NCI-H146 (cell line): ENCODE results near the gene SLMAP.
"Not testable (repeated sequence)": the region's sequence is repeated elsewhere in the genome, so short reads cannot be mapped to it uniquely, and the experiment has no call there.

Source experiments
- DNase-seq: peaks from one replicate; lab custom pipeline; 2025; lab: John Stamatoyannopoulos, UW

SLMAP gene

DNA sequence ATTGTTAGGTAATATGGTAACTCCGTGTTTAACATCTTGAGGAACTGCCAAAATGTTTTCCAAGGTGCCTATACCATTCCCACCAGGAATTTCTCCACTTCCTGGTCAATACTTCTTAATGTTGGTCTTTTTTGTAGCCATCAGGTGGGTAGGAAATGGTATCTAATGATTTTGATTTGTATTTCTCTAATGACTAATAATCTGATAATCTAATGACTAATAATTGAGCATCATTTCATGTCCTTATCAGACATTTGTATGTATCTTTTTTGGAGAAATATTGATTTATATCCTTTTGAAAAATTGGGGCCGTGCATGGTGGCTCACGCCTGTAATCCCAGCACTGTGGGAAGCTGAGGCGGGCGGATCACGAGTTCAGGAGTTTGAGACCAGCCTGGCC, 38.8 kb downstream of the SLMAP start:
- no peak for DNase-seq

DNA sequence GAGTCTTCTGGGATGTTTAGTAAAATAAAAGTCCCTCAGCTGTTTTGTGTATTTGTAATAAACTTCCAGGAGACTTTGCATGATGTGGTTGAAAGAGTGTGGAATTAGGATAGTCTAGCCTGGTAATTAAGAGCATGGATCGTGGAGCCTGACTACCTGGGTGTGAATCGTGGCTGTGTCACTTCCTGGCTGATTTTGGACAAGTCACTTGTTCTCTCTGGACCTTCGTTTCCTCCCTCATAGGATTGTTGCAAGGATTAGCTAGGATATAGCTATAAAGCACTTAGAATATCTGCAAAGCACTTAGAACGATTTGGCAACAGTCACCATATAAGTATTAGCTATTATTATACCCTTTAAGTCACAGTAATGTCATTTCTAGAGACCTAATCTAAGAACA, 40.2 kb downstream of the SLMAP start:
- DNase-seq = no peak

DNA sequence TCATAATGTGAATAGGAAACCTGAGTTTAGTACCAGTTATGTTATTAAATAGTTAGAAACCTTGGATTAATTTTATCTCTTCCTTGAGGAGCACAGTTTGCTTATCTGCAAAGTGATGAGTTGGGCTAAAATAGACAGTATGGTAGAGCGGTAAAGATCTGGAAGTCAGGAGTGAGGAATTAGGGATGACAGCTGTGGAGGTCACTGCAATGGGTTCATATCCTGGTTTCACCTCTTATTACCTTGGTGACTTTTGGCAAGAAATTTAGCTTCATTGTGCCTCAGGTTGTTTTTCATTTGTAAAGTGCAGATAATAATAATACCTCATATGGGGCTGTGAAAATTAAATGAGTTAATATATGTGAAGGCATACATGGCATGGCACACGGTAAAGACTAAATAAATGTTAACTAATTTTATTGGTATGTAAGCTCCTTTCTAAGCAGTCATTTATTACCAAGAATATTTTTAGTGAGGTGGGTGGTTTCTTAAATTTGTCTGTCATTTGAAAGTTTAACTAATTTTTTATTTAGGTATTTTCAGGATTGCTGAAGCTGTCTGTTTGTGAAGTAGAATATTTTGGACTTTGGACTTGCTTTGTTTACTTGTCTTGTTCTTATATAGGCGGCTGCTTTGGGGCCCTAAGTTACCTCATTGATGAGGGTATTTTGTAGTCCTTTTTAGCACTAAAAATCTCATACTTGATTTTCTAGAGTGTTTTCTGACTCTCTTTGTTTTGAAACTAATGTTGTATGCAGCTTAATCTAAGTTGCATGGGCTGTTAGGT, 41.8 kb downstream of the SLMAP start:
- no peak for DNase-seq

DNA sequence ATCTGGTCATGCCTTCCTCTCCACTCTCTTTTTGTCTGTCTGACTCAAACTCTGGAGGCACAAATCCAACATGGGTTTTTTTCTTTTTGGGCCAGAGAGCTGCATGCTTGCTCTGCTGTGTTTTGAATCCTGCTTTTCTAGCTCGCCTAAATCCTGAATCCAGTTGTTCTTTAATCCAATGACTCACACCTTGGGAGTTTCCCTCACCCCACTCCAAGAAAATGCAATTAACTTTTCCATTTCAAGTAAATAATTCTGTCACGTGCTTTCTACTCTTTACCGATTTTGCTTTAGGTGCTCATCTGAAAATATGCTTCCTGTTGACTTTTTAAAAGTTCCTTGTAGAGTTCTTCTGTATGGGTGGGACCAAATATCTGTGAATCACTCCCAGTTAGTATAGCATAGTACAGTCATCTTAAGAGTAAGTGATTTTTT, 47.6 kb downstream of the SLMAP start:
- DNase-seq = no peak

DNA sequence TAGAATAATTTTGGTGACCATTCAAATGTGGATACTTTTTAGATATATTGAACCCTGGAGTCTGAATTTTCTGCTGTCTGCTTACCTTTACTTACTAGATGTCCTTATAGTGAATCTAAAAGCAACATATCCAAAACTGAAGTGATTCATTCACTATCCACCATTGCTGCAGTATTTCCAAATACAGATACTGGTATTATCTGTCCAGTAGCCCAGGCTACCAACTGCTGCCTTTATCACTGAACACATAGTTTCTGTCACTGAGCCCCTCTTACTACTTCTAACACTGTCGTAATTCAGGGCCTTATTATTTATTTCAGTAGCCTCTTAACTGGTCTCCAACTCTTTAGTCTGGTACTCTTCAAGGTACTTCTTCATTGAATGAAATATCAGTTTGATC, 49.2 kb downstream of the SLMAP start:
- no peak for DNase-seq

DNA sequence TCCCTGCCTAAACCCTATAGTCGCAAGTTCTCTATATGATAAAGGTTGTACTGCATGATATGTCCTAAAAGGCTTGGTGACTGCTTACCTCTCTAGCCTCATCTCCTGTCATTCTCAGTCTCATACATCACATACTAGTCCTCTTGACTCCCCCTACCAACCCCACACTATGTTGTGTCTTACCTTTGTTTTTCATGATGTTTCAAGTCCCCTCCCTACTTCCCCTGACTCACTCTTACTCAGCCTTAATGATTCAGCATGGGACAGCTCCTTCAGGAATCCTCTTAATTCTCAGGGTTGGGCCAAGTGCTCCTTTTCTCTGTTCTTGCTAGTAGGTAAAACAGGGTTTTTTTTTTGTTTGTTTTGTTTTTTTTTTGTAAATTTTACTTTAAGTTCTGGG, 49.6 kb downstream of the SLMAP start:
- DNase-seq = no peak

DNA sequence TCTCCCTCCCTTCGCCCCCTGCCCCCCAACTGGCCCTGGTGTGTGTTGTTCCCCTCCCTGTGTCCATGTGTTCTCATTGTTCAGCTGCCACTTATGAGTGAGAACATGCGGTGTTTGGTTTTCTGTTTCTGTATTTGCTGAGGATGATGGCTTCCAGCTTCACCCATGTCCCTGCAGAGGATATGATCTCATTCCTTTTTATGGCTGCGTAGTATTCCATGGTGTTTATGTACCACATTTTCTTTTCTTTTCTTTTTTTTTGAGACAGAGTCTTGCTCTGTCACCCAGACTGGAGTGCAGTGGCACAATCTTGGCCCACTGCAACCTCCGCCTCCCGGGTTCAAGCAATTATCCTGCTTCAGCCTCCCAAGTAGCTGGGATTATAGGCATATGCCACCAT, 50.1 kb downstream of the SLMAP start:
- not testable (repeated sequence) for DNase-seq

DNA sequence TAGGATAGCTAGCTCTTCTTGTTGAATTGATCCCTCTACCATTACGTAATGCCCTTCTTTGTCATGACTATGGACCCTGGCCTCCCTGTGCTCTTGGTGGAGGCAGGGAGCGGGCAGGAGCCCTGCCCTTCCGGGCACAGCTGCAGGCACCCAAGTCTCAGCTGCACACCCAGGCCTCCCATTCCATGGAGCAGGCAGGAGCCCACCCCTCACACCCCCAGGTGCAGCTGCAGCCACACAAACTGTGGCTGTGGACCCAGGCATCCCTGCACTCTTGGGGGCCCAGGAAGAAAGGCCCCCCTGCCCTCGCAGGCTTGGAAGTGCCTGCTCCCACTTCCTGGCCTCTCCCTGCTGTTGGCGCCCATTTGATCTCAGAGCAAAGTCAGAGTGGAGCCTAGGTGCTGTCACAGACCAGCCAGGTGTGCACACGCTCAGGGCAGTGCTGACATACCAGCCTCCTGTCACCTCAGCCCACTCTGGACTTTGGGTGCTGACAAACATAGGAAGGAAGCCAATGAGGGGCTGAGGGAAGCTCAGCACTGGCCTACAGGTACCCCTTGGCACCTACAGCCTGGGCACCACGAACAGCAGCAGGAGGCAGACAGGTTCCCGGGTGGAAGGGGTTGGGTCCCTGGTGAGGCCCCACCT, 53.0 kb downstream of the SLMAP start:
- DNase-seq = no peak

DNA sequence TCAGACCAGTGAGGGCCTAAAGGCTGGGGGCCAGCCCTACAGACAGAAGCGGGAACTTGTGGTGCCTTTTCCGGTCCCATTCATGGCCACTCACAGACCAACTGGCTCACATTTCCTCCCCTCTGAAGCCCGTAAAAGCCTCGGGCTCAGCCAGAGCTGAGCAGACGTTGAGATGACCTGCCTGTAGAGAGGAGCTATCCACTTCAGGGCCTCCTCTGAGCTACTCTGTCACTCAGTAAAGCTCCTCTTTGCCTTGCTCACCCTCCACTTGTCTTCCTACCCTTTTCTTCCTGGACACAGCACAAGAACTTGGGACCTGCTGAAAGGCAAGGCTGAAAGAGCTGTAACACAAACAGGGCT, 53.5 kb downstream of the SLMAP start:
- no peak for DNase-seq

DNA sequence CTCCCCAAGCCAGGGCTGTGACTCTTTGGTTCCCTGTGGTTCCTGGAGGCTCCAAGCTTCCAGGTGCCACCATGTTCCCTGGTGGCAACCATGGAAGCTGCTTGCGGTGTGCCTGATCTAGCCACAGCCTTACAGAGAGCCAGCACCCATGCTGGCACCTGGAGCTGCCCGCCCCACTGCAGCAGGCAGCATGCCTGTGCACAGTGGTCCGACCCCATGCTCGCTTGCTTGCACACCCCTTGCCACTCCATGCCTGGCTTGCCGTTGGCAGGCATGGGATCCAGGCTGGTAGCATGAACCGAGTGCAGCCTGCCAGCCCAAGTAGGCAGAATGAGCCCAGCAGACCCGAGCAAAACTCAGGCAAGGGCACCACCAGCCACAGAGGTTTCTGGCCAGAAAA, 53.9 kb downstream of the SLMAP start:
- no peak for DNase-seq

DNA sequence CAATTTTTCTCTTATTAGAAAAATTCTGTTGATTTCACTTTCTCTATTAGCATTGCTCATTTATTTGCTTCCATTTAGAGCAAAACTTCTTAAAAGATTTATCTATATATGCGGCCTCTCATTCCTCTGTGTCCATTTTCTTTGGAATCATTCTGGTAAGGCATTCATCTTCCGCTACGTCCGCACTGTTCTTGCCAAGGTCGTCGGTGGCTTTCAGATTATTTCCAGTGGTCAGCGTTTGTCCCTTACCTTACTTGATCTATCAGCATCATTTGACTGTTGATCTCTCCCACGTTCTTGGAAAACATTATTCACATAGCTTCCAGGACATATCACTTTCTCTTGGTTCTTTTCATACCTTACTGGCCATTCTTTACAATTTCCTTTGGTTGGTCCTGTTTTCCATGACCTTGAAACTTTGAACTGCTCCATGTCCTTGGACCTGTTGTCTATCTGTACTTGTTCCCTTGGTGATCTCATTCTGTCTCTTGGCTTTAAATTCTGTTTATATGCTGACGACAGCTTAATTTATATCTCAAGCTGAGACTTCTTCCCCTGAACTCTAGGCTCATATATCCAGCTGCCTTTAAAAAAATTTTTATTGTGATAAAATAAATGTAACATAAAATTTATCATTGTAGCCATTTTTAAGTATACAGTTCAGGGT, 54.5 kb downstream of the SLMAP start:
- DNase-seq = no peak

DNA sequence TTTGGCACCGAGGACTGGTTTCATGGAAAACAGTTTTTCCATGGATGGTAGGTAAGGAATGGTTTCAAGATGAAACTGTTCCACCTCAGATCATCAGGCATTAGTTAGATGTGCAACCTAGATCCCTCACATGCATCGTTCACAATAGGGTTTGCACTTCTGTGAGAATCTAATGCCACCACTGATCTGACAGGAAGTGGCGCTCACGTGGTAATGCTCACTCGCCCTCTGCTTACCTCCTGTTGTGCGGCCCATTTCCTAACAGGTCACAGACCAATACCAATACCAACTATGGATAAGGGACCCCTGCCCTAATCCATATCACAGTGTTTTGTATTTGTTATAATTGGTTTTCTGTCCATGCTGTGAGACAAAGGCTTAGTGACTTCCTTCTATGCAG, 58.9 kb downstream of the SLMAP start:
- DNase-seq = no peak

DNA sequence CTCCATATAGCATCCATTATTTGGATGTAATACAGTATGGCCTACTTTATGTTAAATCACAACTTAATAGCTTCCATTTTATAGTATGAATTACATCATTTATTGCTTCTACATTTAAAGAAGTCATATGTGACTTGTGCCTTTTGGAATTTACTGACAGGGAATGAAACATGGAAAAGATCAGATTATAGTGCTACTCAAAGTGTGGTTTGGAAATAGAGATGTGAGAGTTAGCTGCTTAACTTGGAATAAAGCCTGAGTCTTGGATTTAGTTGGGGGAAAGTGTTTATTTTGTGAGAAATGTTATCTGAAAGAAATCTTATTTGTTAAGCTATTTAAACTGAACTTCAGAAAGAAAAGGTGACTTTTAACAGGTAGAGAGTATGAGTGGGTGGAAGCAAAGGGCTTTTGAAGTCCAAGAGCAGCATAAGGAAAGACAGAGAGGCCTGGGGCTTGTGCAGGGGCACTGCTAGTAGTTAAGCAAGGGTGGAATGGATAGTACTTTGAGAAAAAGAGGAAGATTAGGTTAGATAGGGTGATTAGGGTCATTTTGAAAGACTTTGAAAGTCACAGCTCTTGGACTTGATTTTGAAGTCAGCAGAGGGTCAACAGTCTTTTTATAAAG, 60.5 kb downstream of the SLMAP start:
- no peak for DNase-seq

DNA sequence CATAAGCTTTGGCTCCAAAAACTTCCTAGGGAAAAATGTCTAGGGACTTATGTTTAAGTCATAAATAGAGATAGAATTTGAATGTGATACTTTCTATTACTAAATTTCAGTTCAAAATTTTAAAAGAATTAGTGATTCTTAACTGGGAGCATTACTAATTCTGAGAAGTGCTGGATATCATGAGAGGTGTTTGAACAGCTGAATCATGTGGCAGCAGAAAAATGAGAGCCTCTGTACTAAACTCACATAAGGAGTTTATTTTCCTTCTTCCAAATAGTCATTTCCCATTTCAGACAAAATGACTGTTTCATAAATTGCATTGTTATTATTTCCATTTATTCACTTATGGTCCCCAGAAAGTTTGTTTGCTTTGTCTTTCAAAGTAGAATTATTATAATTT, 62.7 kb downstream of the SLMAP start:
- DNase-seq = no peak

DNA sequence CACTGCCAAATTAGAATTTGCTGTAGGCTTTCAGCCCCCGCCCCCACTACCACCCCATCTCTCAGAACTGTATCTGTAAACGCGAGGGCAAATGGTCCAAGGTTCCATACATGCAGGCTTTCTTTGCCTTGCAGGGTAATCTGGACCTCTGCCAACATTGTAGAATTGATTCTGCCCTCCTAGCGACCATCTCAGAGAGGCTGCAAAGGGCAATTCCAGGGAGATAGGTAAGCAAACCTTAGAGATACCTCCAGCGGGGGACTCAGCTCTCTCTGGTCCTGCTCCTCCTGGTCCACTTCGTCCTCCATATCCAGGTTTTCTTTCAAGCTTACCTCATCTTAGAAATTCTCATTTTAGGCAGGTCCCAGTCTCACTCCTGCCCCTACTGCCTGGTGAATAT, 64.4 kb downstream of the SLMAP start:
- peak; percentile 49 for DNase-seq

DNA sequence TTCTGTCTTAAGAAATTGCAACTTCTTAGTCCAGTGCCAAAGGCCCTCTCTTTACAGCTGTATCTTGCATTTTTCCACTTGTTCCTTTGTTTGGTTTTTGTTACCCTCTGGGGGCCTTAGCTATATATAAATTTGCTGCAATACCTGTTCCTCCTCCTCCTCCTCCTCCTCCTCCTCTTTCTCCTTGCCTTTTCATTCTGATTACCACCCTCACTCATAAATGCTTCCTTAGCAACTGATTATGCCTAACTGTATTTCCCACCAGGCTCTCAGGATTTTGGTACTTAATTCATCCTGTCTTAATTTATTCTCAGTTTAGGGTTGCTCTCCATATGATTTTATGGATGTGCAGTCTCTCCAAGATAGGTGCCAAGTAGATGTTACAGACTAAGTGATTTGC, 65.7 kb downstream of the SLMAP start:
- DNase-seq = no peak

DNA sequence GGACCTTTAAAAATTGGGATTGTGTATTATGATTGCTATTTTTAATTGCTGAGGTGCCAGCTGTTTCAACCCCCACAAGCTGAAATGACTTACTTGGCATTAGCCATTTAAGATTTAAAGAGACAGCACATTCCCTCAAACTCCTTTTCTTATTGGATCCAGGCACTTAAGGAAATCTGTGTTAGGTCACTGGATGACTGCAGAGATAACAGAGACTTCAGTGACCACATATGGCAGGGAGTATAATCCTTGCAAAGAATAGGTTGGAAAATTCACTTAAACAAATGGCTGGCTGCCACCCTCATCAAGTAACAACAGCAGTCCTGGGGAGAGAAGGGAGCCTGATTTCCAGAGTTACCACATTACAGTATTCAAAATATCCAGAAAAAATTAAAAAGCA, 66.6 kb downstream of the SLMAP start:
- DNase-seq = no peak

DNA sequence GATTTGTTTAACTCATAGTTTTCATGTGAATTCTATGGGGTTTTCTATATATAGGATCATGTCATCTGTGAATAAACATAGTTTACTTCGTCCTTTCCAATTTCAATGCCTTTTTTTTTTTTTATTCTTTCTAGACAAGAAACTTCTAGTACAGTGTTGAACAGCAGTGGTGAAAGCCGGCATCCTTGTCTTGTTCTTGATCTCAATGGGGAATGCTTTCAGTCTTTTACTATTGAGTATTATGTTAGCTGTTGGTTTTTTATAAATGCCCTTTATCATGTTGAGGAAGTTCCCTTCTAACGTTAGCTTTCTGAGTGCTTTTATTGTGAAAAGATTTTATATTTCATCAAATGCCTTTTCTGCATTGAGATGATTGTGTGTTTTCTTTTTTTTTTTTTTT, 69.0 kb downstream of the SLMAP start:
- no peak for DNase-seq

DNA sequence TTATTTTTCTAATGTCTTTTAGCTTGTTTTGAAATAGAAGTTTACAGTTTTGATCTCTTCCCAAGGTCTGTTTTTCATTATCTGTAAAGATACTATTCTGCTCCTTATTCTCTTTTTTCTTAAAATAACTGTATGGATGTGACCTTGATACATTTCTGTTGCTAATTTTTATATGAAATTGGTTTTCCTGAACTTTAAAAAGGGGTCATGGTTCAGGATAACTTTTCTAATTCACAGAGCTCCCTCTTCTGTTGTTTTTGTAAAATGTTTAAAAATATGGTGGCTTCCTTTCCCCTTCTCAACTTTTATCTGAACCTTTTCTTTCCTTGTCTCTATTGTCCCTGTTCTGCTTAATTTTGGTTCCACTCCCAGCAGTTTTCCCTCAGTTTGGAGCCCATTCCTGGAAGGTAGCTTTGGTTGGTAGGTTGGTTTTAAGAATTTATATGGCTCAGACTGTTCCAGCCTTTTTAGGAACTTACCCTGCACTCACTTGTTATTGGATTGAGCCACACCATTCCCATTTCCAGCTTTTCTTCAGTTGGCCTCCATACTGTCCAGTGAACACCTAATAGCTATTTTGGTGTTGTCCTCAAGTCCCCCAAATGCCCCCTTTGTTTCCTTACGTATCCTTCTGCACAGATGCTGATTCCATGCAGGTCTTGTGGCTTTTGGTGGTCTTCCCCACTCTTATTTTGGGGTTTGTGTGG, 70.3 kb downstream of the SLMAP start:
- no peak for DNase-seq

DNA sequence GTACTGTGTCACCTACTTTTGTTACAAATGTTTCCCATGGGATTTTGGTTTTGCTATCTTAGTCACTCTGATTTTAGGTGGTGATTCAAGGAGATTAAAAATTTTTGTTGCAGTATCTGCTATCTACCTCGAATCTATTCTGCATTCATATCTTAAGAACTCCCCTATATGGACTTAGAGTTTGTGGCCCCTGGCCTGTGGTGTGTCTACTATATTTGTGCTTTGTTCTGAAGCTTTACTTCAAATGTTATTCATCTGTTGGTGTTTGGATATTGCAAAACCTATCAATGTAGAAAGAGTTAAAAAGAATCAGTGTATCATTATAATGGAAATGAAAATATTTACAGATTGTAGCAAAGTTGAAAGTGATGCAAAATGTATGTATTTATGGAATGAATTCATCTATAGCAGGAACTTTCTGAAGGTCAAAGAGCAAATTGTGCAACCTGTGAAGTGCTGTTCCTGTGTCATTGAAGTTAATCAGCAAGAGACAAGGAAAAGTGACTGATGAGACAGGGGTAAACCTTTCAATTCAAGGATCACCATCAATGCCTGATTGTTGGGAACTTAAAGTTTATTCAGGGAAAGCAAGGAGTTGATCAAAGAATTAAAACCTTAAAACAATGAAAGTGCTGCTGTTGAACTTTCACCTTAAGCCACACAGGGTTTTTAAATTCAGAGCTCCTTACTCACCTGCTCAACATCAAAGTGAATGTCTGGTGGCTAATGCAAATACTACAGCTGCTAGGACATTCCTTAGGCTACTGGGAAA, 71.0 kb downstream of the SLMAP start:
- DNase-seq = no peak

DNA sequence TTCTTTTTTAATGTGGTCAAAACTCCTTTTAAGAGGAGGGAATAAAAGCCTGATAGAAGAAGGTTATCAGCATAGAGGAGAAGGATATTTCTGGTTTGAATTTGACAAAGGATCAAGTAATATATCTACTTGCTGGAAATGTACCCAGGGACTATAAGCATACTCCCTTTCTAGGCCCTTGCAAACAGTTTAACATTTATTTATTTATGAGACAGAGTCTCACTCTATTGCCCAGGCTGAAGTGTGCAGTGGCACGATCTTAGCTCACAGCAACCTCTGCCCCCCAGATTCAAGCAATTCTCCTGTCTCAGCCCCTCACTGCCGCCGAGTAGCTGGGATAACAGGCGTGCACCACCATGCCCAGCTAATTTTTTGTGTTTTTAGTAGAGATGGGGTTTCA, 71.6 kb downstream of the SLMAP start:
- DNase-seq = no peak

DNA sequence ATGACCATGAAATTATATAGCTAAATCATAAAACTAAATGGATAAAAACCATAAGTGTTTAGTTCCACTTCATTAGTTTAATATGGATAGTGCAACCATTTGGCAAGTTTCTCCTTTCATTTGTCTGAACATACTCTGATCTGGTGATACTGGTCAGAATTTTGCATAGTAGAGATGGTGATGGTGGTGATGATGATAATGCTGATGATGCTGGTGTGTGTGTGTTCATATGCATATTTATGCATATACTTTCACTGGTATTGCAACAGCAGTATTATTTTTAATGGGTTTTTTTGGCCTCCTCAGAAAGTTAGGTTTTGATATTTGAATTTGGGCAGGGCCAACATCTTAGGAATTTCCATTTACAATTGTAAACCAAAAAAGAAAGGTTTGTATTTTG, 76.4 kb downstream of the SLMAP start:
- DNase-seq = no peak
